ENCODE measurements around the gene GLOD5.
"Not testable (repeated sequence)": the region's sequence is repeated elsewhere in the genome, so short reads cannot be mapped to it uniquely, and the experiment has no call there.

GLOD5 gene

GRCh38 chrX:48818866-48819265 is 57.3 kb downstream of the GLOD5 start:
- no peak overlapping the region for H3K4me3 ChIP-seq (ENCODE audit: control insufficient read depth, low read depth, low read length)
- no peak for DNase-seq (ENCODE audit: low read depth)
- no peak for TF ChIP-seq CTCF (conservative IDR thresholded peaks at IDR 0.05; ENCODE audit: control insufficient read depth, insufficient read depth, low read depth, low read length)

GRCh38 chrX:48819394-48819793 is 57.8 kb downstream of the GLOD5 start:
- DNase-seq (ENCODE audit: low read depth); H3K4me3 ChIP-seq (ENCODE audit: control insufficient read depth, low read depth, low read length): not testable (repeated sequence)

- no peak for DNase-seq (ENCODE audit: low read depth)
- TF ChIP-seq CTCF (conservative IDR thresholded peaks at IDR 0.05; ENCODE audit: control insufficient read depth, insufficient read depth, low read depth, low read length) = no peak
- H3K4me3 ChIP-seq (ENCODE audit: control insufficient read depth, low read depth, low read length) = no peak overlapping the region
These were observed 61.5 kb downstream of the GLOD5 start for GRCh38 chrX:48823053-48823452.
